WERI-Rb-1 (cell line): Measurements from ENCODE around the gene MAN2C1.
"Not testable (repeated sequence)": the region's sequence is repeated elsewhere in the genome, so short reads cannot be mapped to it uniquely, and the experiment has no call there.

Source experiments
- DNase-seq: peaks from one replicate; pipeline ENCODE4 v3.0.0-alpha.2; 2020
- H3K27ac ChIP-seq: fragments of 250-450 bp; sonication (Bioruptor Pico); 2 replicates; pipeline ENCODE4 v1.5.1; 2020; ENCODE audit warnings: mild to moderate bottlenecking, moderate library complexity
- H3K27me3 ChIP-seq: fragments of 250-450 bp; sonication (Bioruptor Pico); 2 replicates; pipeline ENCODE4 v1.5.1; 2021; ENCODE audit warnings: mild to moderate bottlenecking, low read depth, moderate library complexity; ENCODE audit not compliant: insufficient read depth, severe bottlenecking
- H3K36me3 ChIP-seq: fragments of 250-450 bp; sonication (Bioruptor Pico); 2 replicates; pipeline ENCODE4 v1.5.1; 2020; ENCODE audit warnings: mild to moderate bottlenecking, moderate library complexity
- H3K4me3 ChIP-seq: 2 replicates; pipeline ENCODE4 v1.5.1; 2011; ENCODE audit warnings: low read depth, mild to moderate bottlenecking, control low read depth, low read length
- H3K9me3 ChIP-seq: fragments of 250-450 bp; sonication (Bioruptor Pico); 2 replicates; pipeline ENCODE4 v1.5.1; 2021; ENCODE audit warnings: mild to moderate bottlenecking, moderate library complexity; ENCODE audit not compliant: severe bottlenecking
- TF ChIP-seq, protein P1 (sequence below): IDR thresholded peaks from 2 replicates; pipeline ENCODE4 v1.5.1; 2011; ENCODE audit warnings: low read depth, mild to moderate bottlenecking, control low read depth, inconsistent platforms, low read length

The MAN2C1 gene

DNA sequence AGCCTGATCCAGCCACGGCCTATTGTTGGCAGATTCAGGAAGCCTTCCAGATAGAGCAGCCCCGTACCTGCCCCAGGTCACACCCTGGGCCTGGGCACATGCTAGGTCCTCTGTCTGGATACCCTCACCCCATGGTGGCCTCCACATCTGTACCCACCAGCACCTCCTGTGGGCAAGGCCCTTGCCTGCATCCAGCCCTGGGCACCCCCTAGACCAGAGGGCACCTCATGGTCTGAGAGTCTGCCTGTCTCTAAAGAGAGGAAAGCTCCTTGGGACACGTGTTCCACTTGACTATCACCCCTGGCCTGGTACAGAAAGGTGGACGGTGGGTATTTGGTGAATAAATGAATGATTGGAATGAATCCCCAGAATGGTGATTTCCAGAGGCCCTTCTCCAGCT lies 41.4 kb downstream of the MAN2C1 start:
- no peaks in the 10 kb centered on the region for H3K9me3 ChIP-seq
- H3K36me3 ChIP-seq: no peaks in the 10 kb centered on the region
- H3K27ac ChIP-seq: no peak overlapping the region
- TF ChIP-seq, protein P1, sequence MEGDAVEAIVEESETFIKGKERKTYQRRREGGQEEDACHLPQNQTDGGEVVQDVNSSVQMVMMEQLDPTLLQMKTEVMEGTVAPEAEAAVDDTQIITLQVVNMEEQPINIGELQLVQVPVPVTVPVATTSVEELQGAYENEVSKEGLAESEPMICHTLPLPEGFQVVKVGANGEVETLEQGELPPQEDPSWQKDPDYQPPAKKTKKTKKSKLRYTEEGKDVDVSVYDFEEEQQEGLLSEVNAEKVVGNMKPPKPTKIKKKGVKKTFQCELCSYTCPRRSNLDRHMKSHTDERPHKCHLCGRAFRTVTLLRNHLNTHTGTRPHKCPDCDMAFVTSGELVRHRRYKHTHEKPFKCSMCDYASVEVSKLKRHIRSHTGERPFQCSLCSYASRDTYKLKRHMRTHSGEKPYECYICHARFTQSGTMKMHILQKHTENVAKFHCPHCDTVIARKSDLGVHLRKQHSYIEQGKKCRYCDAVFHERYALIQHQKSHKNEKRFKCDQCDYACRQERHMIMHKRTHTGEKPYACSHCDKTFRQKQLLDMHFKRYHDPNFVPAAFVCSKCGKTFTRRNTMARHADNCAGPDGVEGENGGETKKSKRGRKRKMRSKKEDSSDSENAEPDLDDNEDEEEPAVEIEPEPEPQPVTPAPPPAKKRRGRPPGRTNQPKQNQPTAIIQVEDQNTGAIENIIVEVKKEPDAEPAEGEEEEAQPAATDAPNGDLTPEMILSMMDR: 0 out of 2 replicates have a peak, but pooled peaks have one; percentile 11
- H3K4me3 ChIP-seq: no peak overlapping the region
- no peak for DNase-seq
- no peaks in the 10 kb centered on the region for H3K27me3 ChIP-seq

DNA sequence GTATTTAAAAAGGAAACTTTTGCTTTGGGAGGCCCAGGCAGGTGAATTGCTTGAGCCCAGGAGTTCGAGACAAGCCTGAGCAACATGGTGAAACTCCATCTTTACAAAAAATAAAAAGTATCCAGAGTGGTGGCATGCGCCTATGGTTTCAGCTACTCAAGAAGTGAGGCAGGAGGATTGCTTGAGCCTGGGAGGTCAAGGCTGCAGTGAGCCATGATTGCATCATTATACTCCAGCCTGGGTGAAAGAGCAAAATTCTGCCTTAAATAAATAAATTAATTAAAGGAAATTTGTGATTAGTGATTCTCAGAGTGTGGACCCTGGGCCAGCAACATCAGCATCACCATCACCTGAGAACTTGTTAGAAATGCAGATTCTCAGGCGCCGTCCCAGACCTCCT lies 42.5 kb downstream of the MAN2C1 start:
- Histone ChIP-seq H3K9me3 (no peaks in the 10 kb centered on the region), H3K36me3 (no peaks in the 10 kb centered on the region)
- TF ChIP-seq, protein P1: no peak

DNA sequence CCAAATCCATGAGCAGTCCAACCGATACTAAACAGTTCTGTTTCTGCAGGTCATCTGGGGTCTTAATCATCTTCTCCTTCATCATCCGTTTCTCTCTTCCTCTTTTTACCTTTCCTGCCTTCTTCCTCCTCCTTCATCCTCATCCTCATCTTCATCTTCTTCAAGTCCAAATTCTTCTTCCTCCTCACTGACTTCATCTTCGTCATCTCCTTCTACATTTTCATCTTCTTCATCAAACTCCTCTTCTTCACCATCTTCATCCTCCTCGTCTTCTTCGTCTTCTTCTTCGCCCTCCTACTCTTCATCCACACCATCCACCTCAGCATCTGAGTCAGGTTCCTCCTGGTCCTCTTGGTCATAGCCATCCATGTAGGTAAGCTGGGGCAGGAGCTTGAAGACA lies 46.7 kb downstream of the MAN2C1 start:
- Histone ChIP-seq H3K27ac (no peak overlapping the region), H3K9me3 (no peaks in the 10 kb centered on the region), H3K27me3 (no peaks in the 10 kb centered on the region), H3K4me3 (no peak overlapping the region), H3K36me3 (no peaks in the 10 kb centered on the region)
- TF ChIP-seq, protein P1: no peak
- DNase-seq: no peak

More for the DNA sequence above, 42.5 kb downstream of the MAN2C1 start:
- DNase-seq: no peak
- H3K27ac ChIP-seq: no peak overlapping the region
- no peak overlapping the region for H3K4me3 ChIP-seq
- H3K27me3 ChIP-seq: no peaks in the 10 kb centered on the region

DNA sequence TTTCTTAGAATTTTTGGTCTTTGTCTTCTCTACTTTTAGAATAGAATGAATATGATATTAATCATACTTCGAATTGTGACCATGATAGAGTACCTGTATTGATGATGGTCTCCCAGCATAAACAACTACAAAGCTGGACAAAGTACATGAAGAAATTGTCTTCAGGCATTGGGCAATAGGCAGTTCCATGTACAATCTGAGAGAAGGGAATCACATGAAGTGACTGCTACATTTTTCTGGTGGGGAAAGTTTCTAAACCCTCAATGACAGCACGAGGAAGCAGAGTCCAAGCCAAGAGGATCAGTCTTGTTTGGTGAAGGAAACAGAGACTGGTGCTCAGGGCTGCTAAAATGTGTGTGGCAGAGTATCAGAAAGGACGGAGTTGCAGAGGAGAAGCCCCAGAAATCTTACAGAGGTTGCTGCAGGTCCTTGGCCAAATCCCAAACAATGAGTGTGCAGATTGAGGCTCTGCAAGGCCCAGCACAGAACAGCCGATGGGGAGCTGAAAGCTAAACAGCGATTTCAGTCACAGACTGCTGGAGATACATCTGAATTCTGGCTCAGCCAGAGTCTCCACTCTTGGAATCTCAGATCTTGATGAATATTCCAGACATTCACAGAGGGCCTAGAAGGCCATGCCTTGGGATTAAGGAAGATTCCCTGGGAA lies 49.0 kb downstream of the MAN2C1 start:
- not testable (repeated sequence) for DNase-seq, H3K36me3 ChIP-seq, H3K4me3 ChIP-seq, H3K27me3 ChIP-seq, H3K27ac ChIP-seq, H3K9me3 ChIP-seq

DNA sequence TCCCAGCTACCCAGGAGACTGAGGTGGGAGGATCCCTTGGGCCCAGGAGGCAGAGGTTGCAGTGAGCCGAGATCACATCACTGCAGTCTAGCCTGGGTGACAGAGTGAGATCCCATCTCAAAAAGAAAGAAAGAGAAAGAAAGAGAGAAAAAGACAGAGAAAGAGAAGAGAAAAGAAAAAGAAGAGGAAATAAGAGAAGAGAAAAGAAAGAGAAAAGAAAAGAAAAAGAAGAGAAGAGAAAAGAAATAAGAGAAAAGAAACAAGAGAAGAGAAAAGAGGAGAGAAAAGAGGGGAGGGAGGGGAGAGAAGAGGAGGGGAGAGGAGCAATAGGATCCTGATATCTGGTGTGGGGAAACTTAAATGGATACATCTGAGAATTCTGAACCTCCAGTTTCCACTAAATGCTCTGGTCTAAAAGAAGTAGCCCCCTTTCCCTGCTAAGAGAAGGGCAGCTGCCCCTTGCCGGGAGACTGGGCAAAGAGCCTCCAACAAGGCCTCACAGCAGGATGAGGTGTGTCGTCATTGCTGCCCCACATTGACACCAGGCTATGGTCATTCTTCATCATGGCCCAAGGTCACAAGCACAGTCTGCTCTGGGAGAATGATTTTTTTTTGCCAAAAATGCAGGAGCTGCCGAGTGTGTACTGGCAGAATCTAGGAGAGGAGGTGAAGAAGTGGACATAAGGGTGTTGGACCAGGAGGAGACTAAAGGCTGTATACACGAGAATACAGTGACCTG lies 53.7 kb downstream of the MAN2C1 start:
- no peak overlapping the region for H3K4me3 ChIP-seq
- H3K27me3 ChIP-seq: no peaks in the 10 kb centered on the region
- no peak overlapping the region for H3K27ac ChIP-seq
- DNase-seq: no peak
- TF ChIP-seq, protein P1: no peak
- no peaks in the 10 kb centered on the region for H3K36me3 ChIP-seq
- H3K9me3 ChIP-seq: no peaks in the 10 kb centered on the region

DNA sequence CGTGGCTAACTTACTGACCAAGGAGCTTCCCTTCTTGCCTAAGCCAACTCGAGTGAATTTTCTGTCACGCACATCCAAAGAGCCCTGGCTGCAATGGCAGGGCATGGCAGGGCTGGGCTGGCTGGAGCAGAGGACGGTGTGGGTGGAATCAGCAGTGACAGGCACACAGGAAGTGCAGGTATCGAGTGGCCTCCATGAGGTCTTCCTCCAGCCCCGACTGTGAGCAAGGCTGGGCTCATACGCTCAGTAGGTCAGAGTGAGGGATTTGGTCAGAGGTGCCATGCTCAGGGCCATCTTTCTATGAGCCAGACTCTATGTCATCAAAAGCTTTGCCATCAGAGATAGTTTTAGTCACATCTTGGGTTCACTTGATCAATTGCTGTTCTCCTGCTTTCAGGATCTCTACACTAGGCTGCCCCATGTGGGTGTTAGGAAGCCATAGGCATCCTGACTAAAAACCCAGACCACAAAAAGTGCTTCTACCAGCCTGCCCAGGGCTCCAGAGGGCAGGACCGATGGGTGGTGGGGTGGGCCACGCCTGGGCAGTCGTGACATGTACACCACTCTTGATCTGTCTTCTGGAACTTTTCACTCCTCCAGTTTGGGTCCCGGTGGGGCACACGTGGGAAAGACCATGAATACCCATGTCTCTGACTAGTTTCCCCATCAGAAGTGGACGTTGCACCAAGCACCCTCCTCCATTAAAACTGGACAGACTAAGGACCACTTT lies 55.1 kb downstream of the MAN2C1 start:
- H3K36me3 ChIP-seq: no peaks in the 10 kb centered on the region
- no peaks in the 10 kb centered on the region for H3K9me3 ChIP-seq
- H3K27ac ChIP-seq: no peak overlapping the region
- H3K27me3 ChIP-seq: no peaks in the 10 kb centered on the region
- TF ChIP-seq, protein P1: no peak
- H3K4me3 ChIP-seq: no peak overlapping the region
- DNase-seq: no peak

DNA sequence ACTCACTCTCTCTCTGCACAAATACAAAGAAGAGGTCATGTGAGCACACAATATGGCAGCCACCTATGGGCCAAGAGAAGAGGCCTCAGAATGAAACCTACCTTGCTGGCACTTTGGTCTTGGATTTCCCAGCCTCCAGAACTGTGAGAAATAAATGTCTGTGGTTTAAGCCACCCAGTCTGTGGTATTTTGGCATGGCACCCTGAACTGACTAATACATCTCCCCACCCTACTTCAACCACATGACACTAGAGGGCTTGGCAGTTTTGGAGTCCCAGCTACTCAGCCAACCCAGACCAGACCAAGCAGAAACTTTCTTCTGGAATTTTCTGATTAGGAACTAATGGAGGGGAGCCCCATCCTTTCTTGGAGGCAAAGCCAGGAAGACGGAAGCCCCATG lies 55.9 kb downstream of the MAN2C1 start:
- not testable (repeated sequence) for DNase-seq, H3K27ac ChIP-seq

More for the DNA sequence above, 55.9 kb downstream of the MAN2C1 start:
- not testable (repeated sequence) for H3K27me3 ChIP-seq, H3K4me3 ChIP-seq, H3K36me3 ChIP-seq, H3K9me3 ChIP-seq
